ENCODE results near the gene TLR8.
A peak's percentile ranks its signal among the peaks of the same experiment; 100 is the strongest.

Gene TLR8

DNA sequence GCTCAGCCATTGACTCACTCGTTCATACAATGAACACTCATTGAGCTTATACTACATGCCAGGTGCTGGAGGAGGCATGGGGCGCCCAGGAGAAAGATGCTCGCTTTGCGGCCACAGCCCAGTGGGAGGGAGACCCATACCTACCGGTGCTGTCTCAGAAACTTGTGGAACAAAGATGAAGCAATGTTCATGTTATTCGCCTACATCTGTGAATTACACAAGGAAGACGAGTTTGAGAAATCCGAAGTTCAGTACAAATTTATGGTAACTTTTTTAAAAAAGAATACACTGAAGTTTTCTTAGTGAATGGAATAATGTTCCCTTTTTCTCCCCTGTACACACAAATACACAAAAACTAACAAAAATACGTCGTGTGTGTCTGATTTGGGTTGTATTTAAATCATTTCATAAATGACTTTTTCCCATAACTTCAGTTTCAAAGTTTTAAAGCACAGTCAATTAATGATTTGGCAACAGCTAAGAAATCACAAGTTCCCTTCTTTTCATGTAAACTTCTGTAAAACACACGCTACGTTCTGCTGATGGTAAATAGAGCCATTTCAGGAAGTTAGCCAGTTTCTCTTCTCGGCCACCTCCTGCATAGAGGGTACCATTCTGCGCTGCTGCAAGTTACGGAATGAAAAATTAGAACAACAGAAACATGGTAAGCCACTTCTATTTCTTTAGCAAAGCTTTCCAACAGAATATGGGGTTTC is at the start of gene TLR8:
Gene TLR8 (plus strand): TSS at position 575 of the 716 bp plus-strand sequence. CDS start 87 bp downstream, at position 662.
- DNase-seq = no peak

DNA sequence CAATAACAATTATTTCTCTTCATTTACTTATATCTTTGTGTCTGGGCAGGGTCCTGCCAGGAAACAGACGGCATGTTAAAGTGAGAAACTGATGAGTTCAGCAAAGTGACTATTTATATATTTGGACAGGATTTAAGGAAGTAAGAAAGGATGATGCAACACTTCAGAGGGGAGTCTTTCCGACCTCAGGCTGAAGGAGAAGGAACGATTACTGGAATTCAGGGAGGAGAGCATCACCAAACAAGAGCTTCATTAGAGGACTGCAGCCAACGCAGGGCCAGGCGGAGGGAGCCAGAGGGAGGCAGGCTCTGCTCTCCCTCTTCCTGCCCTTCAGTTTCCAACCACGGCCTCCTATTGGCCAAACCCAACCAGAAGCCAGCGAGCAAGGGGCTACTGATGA is 41.1 kb upstream of the TLR8 start:
- DNase-seq = no peak

DNA sequence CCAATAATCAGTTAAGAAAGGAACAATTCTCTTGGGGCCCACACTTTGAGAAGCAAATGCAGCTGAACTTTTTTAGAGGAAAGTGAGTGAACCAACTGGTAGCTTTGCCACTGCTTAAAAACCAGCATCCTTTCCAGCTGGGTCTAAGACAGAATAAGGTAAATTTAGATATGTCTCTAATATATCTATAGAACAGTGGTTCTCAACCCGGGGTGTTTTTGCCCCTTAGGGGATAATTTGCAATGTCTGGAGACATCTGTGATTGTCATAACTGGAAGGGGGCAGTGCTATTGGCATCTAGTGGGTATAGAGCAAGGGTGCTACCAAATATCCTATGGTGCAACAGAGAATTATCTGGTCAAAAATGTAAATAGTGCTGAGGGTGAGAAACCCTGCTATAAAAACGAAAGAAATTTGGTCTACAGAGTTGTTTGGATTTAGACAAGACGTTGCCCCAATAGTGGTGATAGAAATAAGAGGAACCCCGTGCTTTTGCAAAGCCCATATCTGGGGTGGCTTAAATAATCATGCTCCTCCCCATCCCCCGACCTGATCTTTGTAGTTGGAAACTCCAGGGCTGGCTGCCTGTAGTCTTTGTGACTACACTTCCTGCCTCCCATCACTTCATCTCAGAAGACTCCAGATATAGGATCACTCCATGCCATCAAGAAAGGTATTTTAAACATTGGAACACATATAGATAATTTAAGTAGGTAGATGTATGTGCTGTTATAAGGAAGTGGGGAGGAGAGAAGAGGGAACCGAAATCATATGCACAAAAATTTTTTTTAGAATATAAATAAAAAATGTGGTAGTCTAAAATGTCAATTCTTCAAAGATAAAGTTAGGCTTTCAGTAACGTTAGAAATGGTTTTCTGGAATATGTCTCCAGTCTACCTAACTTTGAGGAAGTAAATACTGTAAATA is 39.7 kb upstream of the TLR8 start, which contains the start of gene TLR7:
Gene TLR7 (plus strand): TSS at position 622 of the 927 bp plus-strand sequence. CDS start 507 bp downstream, outside the sequence.
- no peak for DNase-seq

DNA sequence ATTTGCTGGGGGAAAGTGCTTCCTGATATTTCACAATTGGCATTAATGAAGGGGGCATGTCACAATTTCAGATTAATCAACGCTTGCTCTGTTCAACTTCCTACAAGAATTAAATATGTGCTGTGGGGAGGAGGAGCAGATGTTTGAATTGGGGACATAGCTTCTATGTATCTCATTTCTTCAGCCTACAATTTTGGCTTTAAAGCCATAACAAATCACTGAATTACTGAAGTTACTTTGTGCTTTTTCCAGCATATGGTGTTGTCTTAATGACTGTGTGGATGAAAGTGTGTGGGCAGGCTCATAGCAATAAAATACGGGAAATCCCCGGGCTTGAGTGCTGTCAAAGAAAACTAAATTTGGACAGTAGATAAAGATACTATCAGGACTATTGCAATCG is 38.7 kb upstream of the TLR8 start:
- no peak for DNase-seq

DNA sequence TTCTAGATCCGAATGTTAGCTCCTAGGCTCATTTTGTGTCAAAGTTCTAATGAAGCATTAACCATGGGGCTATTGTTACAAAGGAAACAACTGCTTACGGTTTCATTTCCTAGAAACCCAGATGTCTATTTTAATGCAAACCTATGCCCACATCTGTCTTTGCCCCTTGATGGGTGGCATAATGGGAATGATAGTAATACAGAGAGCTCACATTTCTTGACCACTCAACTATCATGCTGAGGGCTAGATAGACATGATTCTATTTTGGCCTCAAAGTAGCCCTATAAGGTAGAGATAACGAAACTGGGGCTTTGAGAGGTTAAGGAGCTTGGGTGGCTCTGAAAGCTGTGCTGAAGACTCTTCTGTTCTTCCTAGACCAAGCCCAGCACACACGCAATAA is 37.7 kb upstream of the TLR8 start:
- DNase-seq = no peak

DNA sequence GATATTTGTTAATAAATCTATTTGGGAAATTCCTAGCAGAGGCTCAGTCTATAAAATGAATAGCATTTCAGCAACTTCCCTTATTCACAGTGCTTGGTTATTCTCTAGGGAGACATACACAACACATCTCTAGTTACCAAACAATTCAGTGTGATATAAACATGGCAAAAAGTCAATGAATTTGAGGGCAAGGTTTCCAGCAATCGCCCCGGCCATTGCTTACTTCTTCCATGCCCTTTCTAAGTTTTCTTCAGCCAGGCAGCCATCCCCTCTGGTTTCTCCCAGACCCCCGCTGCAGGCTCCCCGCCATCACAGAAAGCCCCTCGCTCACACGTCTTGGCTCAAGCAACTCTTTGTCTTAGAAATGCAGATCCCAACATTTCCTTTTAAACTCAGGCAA is 35.2 kb upstream of the TLR8 start:
- DNase-seq = no peak

DNA sequence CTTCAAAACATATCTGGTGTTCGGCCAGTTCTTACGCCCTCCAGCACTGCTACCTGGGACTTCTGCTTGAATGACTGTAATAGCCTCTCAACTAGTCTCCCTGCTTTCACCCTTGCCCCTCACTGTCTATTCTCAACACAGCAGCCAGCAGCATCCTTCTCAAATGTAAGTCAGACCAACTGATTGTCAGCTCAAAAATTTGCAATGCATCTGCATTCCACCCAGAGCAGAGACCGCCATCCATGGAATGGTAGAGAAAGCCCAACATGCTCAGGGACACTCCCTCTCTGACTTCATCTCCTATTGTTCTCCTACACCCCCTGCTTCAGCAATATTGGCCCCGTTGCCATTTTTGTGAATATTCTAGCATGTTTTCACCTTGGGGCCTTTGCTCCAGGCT is 33.7 kb upstream of the TLR8 start:
- no peak for DNase-seq

DNA sequence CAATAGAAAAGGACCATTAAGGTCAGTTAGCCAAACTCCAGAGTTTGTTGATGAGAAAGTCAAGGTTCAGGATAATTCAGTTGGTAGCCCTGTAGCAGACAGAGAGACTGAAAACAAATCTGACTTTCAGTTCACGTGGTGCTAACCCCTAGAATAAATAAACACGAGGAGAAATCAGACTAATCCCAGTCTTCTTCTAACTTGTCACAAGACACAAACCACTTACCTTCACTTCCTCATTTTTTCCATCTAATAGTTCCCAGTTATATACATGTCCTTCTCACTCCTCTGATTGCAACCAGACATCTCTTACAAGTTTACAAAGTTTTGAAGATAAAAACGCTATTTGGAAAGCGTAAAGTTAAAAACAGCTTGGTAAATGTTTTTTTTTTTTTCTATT is 31.8 kb upstream of the TLR8 start:
- DNase-seq = no peak

DNA sequence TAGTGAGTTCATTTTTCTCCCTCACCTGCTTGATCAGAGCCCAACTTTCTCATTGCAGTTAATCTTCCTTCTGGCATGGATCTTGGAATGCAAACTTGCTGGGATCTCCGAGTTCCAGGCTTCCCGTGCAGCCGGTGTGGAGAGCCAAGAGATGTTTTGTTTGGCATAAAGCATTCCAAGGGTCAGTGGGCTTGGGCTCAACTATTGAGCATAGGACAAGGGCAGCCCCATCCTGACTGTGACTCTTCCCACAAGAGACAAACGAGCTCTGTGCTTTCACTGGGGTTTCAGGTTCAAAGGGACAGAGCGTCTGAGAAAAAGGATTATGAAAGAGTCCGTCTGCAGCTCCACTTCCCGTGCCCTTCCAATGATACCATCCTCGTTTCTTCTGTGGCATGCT is 29.0 kb upstream of the TLR8 start:
- no peak for DNase-seq

DNA sequence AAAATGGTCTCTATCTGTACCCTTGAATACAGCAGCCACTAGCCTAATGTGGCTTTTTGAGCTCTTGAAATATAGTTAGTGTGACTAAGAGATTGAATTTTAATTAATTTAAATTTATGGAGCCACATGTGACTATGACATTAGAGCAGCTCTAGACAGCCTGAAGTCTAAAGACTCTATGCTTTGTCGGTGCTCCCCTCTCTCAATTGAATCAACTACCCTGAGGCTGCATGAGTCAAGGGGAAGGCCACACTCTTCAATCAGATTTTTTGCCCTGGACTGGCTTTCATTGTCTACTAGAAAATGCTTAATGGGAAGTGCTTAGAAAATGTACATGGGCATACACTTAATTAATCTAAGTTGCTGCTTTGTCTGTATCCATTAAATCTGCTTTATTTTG is 27.9 kb upstream of the TLR8 start:
- no peak for DNase-seq

DNA sequence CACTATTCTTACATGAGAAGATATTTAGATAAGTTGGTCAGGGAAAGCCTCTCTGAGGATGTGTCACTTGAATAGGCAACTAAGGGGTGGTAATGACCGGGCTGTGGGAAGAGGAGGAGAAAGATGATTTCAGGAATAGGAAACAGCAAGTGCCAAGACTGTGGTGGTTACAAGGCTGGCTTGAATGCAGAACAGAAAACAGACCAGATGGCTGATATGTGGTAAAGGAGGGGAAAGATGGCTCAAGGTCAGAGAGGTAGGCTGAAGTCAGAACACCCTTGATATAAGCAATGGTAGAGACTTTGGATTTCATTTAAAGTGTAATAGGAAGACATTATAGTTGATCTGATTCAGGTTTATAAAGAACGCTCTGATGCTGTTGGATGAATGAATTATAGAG is 24.5 kb upstream of the TLR8 start:
- no peak for DNase-seq

DNA sequence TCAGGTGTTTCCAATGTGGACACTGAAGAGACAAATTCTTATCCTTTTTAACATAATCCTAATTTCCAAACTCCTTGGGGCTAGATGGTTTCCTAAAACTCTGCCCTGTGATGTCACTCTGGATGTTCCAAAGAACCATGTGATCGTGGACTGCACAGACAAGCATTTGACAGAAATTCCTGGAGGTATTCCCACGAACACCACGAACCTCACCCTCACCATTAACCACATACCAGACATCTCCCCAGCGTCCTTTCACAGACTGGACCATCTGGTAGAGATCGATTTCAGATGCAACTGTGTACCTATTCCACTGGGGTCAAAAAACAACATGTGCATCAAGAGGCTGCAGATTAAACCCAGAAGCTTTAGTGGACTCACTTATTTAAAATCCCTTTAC is 20.9 kb upstream of the TLR8 start:
- DNase-seq = no peak

DNA sequence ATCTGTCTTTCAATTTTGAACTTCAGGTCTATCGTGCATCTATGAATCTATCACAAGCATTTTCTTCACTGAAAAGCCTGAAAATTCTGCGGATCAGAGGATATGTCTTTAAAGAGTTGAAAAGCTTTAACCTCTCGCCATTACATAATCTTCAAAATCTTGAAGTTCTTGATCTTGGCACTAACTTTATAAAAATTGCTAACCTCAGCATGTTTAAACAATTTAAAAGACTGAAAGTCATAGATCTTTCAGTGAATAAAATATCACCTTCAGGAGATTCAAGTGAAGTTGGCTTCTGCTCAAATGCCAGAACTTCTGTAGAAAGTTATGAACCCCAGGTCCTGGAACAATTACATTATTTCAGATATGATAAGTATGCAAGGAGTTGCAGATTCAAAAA is 19.9 kb upstream of the TLR8 start:
- no peak for DNase-seq

DNA sequence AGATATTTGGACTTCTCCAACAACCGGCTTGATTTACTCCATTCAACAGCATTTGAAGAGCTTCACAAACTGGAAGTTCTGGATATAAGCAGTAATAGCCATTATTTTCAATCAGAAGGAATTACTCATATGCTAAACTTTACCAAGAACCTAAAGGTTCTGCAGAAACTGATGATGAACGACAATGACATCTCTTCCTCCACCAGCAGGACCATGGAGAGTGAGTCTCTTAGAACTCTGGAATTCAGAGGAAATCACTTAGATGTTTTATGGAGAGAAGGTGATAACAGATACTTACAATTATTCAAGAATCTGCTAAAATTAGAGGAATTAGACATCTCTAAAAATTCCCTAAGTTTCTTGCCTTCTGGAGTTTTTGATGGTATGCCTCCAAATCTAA is 19.3 kb upstream of the TLR8 start:
- no peak for DNase-seq

DNA sequence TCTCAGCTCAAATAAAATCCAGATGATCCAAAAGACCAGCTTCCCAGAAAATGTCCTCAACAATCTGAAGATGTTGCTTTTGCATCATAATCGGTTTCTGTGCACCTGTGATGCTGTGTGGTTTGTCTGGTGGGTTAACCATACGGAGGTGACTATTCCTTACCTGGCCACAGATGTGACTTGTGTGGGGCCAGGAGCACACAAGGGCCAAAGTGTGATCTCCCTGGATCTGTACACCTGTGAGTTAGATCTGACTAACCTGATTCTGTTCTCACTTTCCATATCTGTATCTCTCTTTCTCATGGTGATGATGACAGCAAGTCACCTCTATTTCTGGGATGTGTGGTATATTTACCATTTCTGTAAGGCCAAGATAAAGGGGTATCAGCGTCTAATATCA is 18.7 kb upstream of the TLR8 start:
- DNase-seq = no peak

DNA sequence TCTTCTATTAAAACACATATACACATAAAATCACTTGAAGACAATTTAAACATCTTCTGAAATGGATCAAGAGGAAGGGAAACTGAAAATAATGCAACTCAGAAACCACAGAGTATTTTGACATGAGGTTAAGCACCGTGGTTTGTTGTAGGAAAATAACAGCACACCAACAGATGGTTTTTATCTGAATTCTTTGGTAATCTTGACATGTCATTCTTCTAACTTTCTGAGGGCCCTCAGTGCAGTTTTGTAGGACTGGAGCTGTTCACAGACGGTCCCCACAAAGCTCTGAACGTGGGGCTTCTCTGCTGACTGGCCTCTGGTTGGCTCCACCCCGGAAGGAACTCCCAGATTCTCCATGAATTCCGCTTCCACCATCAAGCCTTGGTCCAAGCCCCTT is 16.0 kb upstream of the TLR8 start:
- DNase-seq = no peak

DNA sequence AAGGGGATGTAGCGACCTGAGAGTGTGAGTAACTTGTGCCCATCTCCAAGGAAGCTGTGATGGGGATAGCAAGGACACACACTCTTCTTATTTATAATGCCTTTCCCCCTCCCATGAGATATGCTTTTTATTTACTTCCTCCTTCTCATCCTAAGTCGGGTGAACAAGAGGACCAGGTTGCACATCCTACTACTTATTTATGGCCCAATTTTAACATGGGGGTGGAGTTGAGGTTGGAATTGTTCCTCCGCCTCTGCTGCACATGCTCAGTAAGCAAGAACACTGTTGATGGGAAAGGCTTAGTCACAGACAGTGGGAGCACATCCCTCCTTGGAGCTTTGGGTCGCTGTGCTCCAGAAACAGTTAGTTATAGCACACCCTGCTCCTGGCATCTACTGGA is 15.2 kb upstream of the TLR8 start:
- no peak for DNase-seq

DNA sequence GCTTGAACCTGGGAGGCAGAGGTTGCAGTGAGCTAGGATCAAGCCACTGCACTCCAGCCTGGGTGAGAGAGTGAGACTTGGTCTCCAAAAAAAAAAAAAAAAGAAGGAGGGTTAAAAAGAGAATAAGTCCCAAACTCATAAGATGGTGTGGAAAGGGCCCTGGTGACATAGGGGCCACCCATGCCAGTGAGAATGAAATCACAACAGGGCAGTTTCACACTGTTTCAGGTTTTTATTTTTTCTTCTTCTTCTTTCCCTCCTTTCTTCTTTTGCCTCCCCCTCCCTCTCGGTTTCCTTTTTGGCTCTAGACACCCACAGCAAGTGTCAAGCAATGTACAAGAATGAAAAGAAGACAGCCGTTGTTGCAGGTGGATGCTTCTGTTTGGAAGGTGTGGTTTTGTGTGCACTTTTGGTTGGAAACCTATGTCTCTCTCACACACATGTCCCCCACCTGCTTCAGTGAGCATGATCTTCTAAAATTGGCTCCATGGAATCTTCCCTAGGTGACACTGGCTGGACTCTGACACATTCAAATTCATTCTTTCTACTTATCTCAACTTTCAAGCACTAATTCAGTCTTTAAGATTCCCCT is 14.4 kb upstream of the TLR8 start:
- no peak for DNase-seq

DNA sequence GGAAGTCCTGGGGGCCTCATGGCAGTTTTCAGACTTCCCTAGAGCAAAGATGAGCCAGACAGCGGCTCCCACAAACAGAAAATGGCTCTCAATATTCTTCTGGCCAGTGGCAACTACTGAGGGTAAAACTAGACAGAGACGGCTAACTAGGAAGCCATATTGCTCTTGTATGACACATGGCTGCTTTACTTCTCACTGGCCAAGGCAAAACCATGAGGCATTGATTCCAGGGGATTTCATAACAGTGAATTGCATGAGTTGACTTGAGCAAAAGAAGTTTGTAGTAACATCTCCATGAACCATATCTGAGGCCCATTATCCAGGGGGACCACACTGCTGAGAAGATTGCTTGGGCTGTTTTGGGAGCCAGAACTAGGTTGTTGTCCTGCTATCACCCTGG is 13.7 kb upstream of the TLR8 start:
- DNase-seq = no peak

DNA sequence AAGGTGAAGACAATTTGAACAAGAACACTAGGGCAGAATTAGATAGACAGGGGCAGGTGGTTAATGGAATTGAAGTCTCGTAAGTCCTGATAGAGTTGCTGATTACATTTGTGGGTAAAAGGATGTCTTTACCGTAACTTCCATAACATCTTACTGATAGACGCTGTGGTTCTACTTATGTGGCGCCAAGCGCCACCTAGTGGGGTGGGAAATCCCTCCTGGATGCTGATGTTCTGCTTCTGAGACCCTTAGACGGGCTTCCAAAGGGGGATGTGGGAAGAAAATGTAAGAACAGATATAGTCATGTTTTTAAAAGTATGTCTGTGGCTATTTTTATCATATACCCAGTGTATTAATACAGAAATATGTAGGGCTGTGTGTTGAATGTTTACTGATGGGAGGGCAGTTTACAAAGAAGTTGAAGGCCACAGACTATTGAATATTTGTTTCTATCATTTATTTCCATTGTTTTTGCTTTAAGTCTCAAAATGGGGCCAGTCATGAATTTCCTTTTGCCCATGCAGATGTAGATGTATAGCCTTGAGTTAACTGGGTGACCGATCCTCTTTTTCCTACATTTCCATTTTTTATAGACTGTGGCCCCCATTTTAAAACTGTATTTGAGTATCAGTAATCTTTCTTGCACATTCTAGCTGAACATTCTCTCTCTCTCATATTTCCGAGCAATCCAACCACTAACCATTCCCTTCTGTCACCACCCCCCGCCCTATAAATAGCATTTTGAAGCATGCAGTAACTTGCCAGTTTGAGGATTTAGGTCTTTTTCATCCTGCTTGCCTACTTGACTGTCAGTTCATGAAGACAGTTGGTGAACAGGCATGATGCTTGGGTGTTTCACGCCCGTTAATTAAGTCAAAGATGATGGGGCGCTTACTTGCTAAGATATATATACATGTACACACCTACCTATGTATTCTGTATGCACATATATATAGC is 12.1 kb upstream of the TLR8 start:
- peak; percentile 1 for DNase-seq

DNA sequence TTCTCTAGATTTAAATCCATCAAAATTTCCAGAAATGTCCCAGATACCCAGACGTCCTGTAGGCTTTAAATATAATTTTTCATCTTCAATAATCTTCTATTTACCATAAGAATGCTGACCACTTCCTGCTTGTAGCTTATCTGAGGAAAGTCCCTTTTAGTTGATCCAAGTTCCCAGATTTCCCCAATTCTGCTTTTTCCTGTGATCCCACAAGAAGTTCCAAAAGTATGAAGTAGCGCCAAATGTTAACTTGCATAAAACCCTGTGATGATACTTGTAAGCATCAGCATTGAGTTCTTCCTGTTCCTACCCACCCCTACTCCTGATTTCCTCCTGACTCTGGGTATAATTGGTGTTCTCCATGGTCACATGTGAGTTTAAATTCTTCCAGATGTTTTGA is 10.6 kb upstream of the TLR8 start:
- no peak for DNase-seq

DNA sequence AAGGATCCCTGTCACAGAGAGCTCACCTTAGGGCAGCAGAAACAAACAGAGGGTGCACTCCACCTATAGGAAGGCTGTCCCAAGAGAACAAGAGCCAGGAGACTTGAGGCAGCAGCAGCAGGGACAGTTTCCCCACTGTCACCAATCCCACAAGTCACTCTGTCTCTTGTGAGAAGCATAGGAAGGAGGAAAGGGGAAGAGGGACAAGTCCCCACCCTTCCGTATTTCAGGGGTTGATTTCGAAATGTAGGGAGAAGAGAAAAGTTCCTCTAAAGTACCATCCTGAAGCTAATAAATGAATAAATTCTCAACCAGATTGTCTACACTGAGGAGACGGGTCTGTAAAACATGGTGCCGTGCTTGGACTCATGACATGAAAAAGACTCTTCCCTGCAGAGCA is 9.5 kb upstream of the TLR8 start:
- no peak for DNase-seq

DNA sequence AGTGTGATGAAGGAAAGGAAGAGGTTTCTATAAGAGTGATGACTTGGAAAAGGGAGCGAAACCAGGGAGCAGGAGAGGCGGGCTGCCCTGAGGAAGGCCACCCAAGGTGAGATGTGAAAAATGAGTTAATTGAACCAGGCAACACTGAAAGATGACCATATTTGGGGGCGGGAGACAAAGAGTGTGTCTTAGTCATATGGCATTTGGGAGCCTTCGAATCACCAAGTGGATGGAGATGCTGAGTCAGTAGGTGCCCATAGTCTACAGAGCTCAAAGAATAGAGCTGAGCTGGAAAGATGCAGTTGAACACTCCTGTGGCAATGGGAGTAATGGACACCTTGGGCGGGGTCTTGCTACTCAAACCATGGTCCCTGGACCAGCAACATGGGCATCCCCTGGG is 8.3 kb upstream of the TLR8 start:
- DNase-seq = no peak

Measured in activated effector memory CD4-positive, alpha-beta T cell treated with Interleukin-2 at 50 U/mL for 16 hours (primary cell).